H9 (cell line): ENCODE measurements around the gene UBAC2. TPM values are rescaled to one million over a fixed set of nuclear protein-coding genes. Genes with fewer than 3 reads are reported as not detected.
A peak's percentile ranks its signal among the peaks of the same experiment; 100 is the strongest.

Source experiments
- DNase-seq: peaks from one replicate; pipeline ENCODE4 v3.0.0-alpha.2; 2017
- H2AFZ ChIP-seq: one replicate; pipeline ENCODE4 v1.6.1; 2013; ENCODE audit warnings: mild to moderate bottlenecking, low read length, control low read depth, moderate library complexity
- H2AK5ac ChIP-seq: 2 replicates; pipeline ENCODE4 v1.6.1; 2013; ENCODE audit warnings: low read length, control low read depth, mixed read lengths; ENCODE audit not compliant: insufficient read length
- H2BK120ac ChIP-seq: one replicate; pipeline ENCODE4 v1.6.1; 2013; ENCODE audit warnings: low read depth, mild to moderate bottlenecking, low read length, control low read depth, inconsistent platforms; ENCODE audit not compliant: poor library complexity, severe bottlenecking
- H2BK12ac ChIP-seq: 2 replicates; pipeline ENCODE4 v1.6.1; 2013; ENCODE audit warnings: low read length, control low read depth, mixed read lengths, low read depth; ENCODE audit not compliant: insufficient read length
- H2BK15ac ChIP-seq: 2 replicates; pipeline ENCODE4 v1.6.1; 2013; ENCODE audit warnings: low read depth, low read length, control low read depth
- H2BK20ac ChIP-seq: one replicate; pipeline ENCODE4 v1.6.1; 2013; ENCODE audit warnings: low read depth, mild to moderate bottlenecking, low read length, control low read depth, inconsistent platforms; ENCODE audit not compliant: poor library complexity, severe bottlenecking
- H2BK5ac ChIP-seq: 2 replicates; pipeline ENCODE4 v1.6.1; 2013; ENCODE audit warnings: low read length, control low read depth, mixed read lengths; ENCODE audit not compliant: insufficient read length
- H3K14ac ChIP-seq: 2 replicates; pipeline ENCODE4 v1.6.1; 2013; ENCODE audit warnings: low read length, control low read depth; ENCODE audit not compliant: insufficient read depth
- H3K18ac ChIP-seq: 2 replicates; pipeline ENCODE4 v1.6.1; 2013; ENCODE audit warnings: low read depth, mild to moderate bottlenecking, mixed read lengths, low read length, control low read depth; ENCODE audit not compliant: insufficient read length
- H3K23ac ChIP-seq: 2 replicates; pipeline ENCODE4 v1.6.1; 2013; ENCODE audit warnings: low read length, control low read depth, mixed read lengths, low read depth; ENCODE audit not compliant: insufficient read length
- H3K23me2 ChIP-seq: 2 replicates; pipeline ENCODE4 v1.6.1; 2013; ENCODE audit warnings: low read depth, mild to moderate bottlenecking, mixed read lengths, low read length, control low read depth; ENCODE audit not compliant: insufficient read length, poor library complexity, severe bottlenecking
- H3K27ac ChIP-seq: 2 replicates; pipeline ENCODE4 v1.5.1; 2013; ENCODE audit warnings: low read length, control low read depth, mixed read lengths, low read depth; ENCODE audit not compliant: insufficient read length
- H3K27me3 ChIP-seq: 2 replicates; pipeline ENCODE4 v1.6.1; 2013; ENCODE audit warnings: low read length, control low read depth, inconsistent platforms; ENCODE audit not compliant: insufficient read depth
- H3K4ac ChIP-seq: 2 replicates; pipeline ENCODE4 v1.6.1; 2013; ENCODE audit warnings: low read depth, mild to moderate bottlenecking, control low read depth, inconsistent platforms, low read length, moderate library complexity
- H3K4me1 ChIP-seq: 2 replicates; pipeline ENCODE4 v1.6.1; 2013; ENCODE audit warnings: low read length, control low read depth, inconsistent platforms; ENCODE audit not compliant: insufficient read depth
- H3K4me2 ChIP-seq: 2 replicates; pipeline ENCODE4 v1.6.1; 2013; ENCODE audit warnings: low read length, control low read depth, mixed read lengths; ENCODE audit not compliant: insufficient read length, insufficient read depth
- H3K56ac ChIP-seq: 2 replicates; pipeline ENCODE4 v1.6.1; 2013; ENCODE audit warnings: low read depth, mild to moderate bottlenecking, mixed read lengths, low read length, control low read depth; ENCODE audit not compliant: insufficient read length
- H3K79me1 ChIP-seq: 2 replicates; pipeline ENCODE4 v1.6.1; 2013; ENCODE audit warnings: low read depth, mild to moderate bottlenecking, moderate library complexity, low read length, control low read depth, inconsistent platforms; ENCODE audit not compliant: insufficient read depth, poor library complexity, severe bottlenecking
- H3K79me2 ChIP-seq: 2 replicates; pipeline ENCODE4 v1.6.1; 2013; ENCODE audit warnings: low read length, control low read depth, inconsistent platforms; ENCODE audit not compliant: insufficient read depth
- H3K9ac ChIP-seq: 2 replicates; pipeline ENCODE4 v1.6.1; 2013; ENCODE audit warnings: low read length, control low read depth, mixed read lengths; ENCODE audit not compliant: insufficient read length; ENCODE audit errors: extremely low read depth
- H3K9me3 ChIP-seq: one replicate; pipeline ENCODE4 v1.6.1; 2013; ENCODE audit warnings: low read depth, low read length, inconsistent platforms; ENCODE audit not compliant: control insufficient read depth
- H3T11ph ChIP-seq: one replicate; pipeline ENCODE4 v1.6.1; 2013; ENCODE audit warnings: mild to moderate bottlenecking, low read length, control low read depth, inconsistent platforms
- H4K20me1 ChIP-seq: one replicate; pipeline ENCODE4 v1.6.1; 2013; ENCODE audit not compliant: control insufficient read depth, insufficient read length, insufficient read depth
- H4K5ac ChIP-seq: 2 replicates; pipeline ENCODE4 v1.6.1; 2013; ENCODE audit warnings: low read depth, mild to moderate bottlenecking, mixed read lengths, low read length, control low read depth; ENCODE audit not compliant: insufficient read length
- H4K8ac ChIP-seq: replicated peaks from 2 replicates; pipeline ENCODE4 v1.6.1; 2013; ENCODE audit warnings: low read length, control low read depth, mixed read lengths, low read depth; ENCODE audit not compliant: insufficient read length
- H4K91ac ChIP-seq: 2 replicates; pipeline ENCODE4 v1.6.1; 2013; ENCODE audit warnings: low read depth, mild to moderate bottlenecking, moderate library complexity, mixed read lengths, low read length, control low read depth; ENCODE audit not compliant: insufficient read length
- H3K27ac Mint-ChIP-seq, 3 experiments: 2 replicates in 2 of 3; 3 replicates in 1 of 3; pipeline ENCODE4 v1.8.0; 2020 to 2021; ENCODE audit warnings: mixed read lengths in 3 of 3, mild to moderate bottlenecking in 1 of 3, moderate library complexity in 1 of 3
- H3K27me3 Mint-ChIP-seq: 2 replicates; pipeline ENCODE4 v1.8.0; 2021; ENCODE audit warnings: low read depth, mild to moderate bottlenecking, moderate library complexity, mixed read lengths
- H3K36me3 Mint-ChIP-seq, 3 experiments: 2 replicates in 2 of 3; 3 replicates in 1 of 3; pipeline ENCODE4 v1.8.0; 2020 to 2021; ENCODE audit warnings: low read depth in 3 of 3, mixed read lengths in 3 of 3; ENCODE audit not compliant: insufficient read depth in 1 of 3
- H3K4me1 Mint-ChIP-seq, 2 experiments: 2 replicates each; pipeline ENCODE4 v1.8.0; 2020; ENCODE audit warnings: mixed read lengths in 2 of 2
- H3K4me3 Mint-ChIP-seq, 2 experiments: 2 replicates in 1 of 2; 3 replicates in 1 of 2; pipeline ENCODE4 v1.8.0; 2020 to 2021; ENCODE audit warnings: mild to moderate bottlenecking in 2 of 2, mixed read lengths in 2 of 2, moderate library complexity in 1 of 2
- H3K9me3 Mint-ChIP-seq, 2 experiments: 2 replicates in 1 of 2; 3 replicates in 1 of 2; pipeline ENCODE4 v1.8.0; 2020; ENCODE audit warnings: mild to moderate bottlenecking in 2 of 2, mixed read lengths in 2 of 2, moderate library complexity in 1 of 2
- CTCF ChIP-seq: fragments of 200-600 bp; sonication (generic); conservative IDR thresholded peaks from 3 replicates; pipeline ENCODE4 v1.8.0; 2021; ENCODE audit warnings: antibody characterized with exemption, mild to moderate bottlenecking
- WGBS: extraction: QIAGEN DNeasy Blood & Tissue Kit; methylation state at CpG from one replicate; pipeline ENCODE4 v1.1.7; 2013; ENCODE audit warnings: missing lambda C conversion rate, low lambda C conversion rate, mixed read lengths; ENCODE audit not compliant: insufficient read length; ENCODE audit errors: extremely low coverage; 5-methylcytosine and 5-hydroxymethylcytosine counted together
- total RNA-seq: library from RNA; stranded (reverse); gene quantifications from 2 replicates; pipeline ENCODE4 v1.2.1, GENCODE V29; 2021

Gene UBAC2
- total RNA-seq, 1 experiment from 2014 or later = 52.3 TPM

DNA sequence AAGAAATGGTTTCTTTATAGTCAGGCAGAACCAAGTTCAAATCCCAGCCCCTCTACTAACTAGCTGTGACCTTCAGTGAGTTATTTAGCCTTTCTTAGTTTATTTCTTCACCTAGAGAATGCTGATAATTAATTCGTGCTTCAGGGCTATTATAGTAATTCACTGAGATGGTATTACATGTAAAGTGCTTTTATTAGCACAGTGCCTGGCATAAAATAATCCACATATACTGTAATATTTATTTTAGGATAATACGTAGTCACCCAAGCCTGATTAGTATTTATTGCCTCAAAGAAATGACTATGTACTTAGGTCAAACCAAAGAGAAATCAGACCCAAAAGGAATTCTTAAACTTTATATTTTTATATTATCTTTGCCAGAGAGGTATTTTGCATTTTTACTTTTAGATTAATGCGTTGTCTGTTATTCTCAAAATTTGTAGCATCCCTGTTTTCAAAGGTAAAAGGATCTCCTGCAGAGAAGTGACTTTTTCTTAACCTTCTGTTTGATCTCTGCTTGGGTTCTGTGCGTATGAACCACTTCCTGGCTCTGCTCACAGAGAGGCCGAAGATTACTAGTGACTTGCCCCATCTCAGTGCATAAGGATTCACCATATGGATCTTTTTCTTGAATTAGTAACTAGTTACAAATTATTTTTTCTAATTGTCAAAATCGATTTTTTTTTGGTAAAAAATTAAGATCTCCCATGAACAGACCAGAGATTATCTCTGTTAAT is 19.7 kb downstream of the UBAC2 start:
- peaks cover 19% of the 10 kb centered on the region for H3K79me2 ChIP-seq
- no peak overlapping the region for H3K14ac ChIP-seq

More for the DNA sequence above, 19.7 kb downstream of the UBAC2 start:
- H3K4ac ChIP-seq = no peak overlapping the region
- H3K9ac ChIP-seq = no peak overlapping the region
- H3K4me2 ChIP-seq = no peak overlapping the region
- DNase-seq = no peak
- no peak overlapping the region for H4K5ac ChIP-seq
- no peak overlapping the region for H4K91ac ChIP-seq
- Mint-ChIP-seq H3K4me1 (peaks cover 31 to 35% of the 10 kb centered on the region in 2 experiments), H3K36me3 (peaks cover 9 to 14% (median 11%) of the 10 kb centered on the region in 3 experiments; a peak in 6 of 7 replicates), H3K27me3 (no peaks in the 10 kb centered on the region), H3K4me3 (no peak overlapping the region), H3K27ac (0 out of 7 replicates have a peak overlapping the region, but pooled peaks of 1 of the 3 experiments have one; percentile 28), H3K9me3 (no peaks in the 10 kb centered on the region)
- no peaks in the 10 kb centered on the region for H3K4me1 ChIP-seq
- no peak for TF ChIP-seq CTCF
- no peak overlapping the region for H2AK5ac ChIP-seq
- no peaks in the 10 kb centered on the region for H3K23me2 ChIP-seq
- H4K20me1 ChIP-seq = no peaks in the 10 kb centered on the region
- H3K18ac ChIP-seq = no peak overlapping the region
- no peaks in the 10 kb centered on the region for H3K9me3 ChIP-seq
- H3K79me1 ChIP-seq = peaks cover 3% of the 10 kb centered on the region
- H2BK12ac ChIP-seq = no peak overlapping the region
- no peak overlapping the region for H3K27ac ChIP-seq
- no peak overlapping the region for H4K8ac ChIP-seq
- H3K56ac ChIP-seq = no peak overlapping the region
- no peak overlapping the region for H3T11ph ChIP-seq
- H2BK120ac ChIP-seq = no peak overlapping the region
- H2AFZ ChIP-seq = no peak overlapping the region
- H2BK20ac ChIP-seq = no peak overlapping the region
- no CpG with 5 or more reads among the region's 6 CpGs for WGBS
- H2BK15ac ChIP-seq = no peak overlapping the region
- H3K23ac ChIP-seq = no peak overlapping the region
- no peaks in the 10 kb centered on the region for H3K27me3 ChIP-seq
- no peak overlapping the region for H2BK5ac ChIP-seq
